Germinal center (tissue), 1 donor: ENCODE results near the gene TFDP2.

Experiments
- DNase-seq: peaks from one replicate; pipeline ENCODE4 v3.0.0; 2012; ENCODE audit warnings: mixed read lengths, low spot score

Gene TFDP2

GRCh38 chr3:141965471-141965870, 183.9 kb downstream of the TFDP2 start:
- no peak for DNase-seq

- no peak for DNase-seq
Observed at GRCh38 chr3:141963301-141963700, 186.0 kb downstream of the TFDP2 start.

GRCh38 chr3:141960731-141961130, 188.6 kb downstream of the TFDP2 start:
- DNase-seq = no peak

GRCh38 chr3:141959589-141960554, 189.5 kb downstream of the TFDP2 start:
- no peak for DNase-seq

- DNase-seq = no peak
Observed at GRCh38 chr3:141955175-141955574, 194.2 kb downstream of the TFDP2 start.

GRCh38 chr3:141952611-141953010, 196.7 kb downstream of the TFDP2 start:
- no peak for DNase-seq

DNA sequence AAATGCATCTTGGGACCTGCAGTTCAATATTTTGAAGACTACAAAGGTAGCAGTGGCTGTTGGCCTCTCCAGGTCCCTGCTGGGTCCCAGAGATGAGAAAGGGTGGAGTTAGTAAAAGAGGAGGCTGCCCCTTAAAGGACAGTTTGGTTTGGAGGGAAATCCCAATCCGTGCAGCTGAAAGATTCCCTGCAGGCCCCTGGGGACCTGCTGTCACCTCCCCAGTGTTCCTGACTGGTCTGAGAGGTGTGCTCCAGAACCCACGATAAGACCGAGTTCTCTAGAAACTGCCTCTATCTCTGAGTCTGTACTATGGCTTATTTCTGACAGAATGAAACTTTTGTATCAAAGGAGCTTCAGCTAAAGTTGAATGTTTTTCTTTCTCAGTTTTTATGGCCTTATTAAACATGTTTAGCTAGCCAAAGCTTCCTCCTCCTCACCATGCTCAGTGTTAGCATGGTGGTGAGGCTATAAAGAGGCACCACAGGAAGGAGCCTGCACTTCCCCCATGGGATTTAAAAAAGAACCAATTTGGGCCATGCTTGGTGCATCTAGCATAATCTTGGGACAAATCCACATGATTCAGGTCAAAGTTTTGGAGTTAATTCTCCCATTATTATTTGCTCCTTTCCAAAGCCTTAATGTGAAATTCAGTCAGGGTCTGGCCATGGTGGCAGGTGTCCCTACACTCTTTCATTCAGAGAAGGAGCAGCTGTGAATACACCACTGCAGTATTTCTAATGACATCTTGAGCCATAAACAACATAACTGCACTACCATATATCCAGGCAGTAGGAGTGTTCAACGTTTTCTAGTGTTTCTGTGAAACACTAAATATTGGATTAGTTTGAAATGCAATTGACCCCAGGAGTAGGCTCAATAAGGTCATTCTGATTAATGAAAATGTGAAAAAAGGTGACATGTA, 198.5 kb downstream of the TFDP2 start:
- no peak for DNase-seq

GRCh38 chr3:141949972-141950371, 199.4 kb downstream of the TFDP2 start:
- no peak for DNase-seq

DNA sequence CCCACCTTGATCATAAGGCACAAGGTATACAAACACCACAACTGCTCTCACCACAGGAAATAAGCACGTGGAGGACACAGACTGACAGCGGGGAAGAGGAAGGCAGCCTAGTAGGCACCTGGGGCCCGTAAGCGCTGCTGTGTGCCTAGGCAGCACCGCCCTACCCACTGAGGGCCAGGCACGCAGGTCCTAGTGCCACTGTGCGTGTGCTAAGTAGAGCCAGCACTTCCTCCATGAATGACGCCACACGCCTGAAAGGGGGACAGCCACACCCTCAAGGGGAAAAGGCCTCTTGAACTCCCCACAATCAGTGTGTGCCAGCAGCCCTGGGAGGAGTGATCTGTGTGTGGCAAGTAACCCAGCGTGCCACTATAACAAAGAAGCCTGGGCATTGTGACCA, 199.9 kb downstream of the TFDP2 start:
- DNase-seq = no peak

DNA sequence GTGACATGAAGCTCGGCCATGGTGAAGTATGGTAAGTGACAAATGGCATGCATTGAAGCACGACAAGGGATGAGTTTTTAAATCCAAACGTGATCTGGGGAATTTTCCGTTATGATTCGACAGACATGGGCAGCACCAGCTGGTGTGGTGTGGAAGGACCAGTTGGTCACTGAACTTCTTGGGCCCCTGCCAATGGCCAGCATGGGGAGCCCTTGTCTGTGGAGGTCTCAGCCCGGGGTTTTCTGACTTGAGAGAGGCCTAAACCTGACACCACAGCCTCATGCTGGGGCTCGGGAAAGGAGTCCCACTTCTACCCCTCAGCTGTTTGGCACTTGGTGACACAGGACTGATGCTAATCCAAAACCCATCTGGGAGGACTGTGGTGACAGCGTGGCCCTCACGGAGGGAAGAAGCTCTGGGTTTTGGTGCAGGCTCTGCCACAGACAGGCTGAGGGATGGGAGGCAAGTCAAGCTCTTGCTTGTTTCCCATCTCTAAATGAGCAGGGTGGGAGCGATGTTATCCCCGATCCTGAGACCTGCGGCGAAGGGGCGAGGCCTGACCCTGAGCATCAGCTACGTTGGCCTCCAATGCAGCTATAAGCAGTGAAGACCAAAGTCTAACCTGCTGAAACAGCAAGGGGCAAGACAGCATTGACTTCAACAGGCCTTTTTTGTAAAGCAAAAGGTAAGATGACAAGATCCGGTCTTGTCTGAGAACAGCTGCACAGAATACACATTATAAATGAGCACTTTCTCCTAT, 203.4 kb downstream of the TFDP2 start:
- DNase-seq = no peak

DNA sequence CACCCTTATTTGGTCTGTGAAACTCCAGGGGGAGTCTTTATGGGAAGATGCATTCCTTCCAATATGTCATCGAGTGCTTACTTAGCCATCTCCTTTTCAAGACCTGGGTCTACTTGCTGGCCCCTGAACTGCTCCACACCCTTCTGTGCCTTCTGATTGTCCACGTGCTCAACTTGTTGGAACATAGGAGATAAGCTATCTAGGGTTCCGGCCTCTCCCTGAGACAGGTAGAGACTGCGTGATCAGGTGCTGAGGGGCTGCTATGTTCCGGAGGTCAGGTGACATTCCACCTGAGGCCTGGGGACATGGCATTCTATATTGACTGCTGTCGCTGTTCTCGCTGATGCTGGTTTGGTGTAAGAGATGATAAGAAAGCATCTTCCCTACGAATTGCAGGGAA, 207.3 kb downstream of the TFDP2 start:
- DNase-seq = no peak

DNA sequence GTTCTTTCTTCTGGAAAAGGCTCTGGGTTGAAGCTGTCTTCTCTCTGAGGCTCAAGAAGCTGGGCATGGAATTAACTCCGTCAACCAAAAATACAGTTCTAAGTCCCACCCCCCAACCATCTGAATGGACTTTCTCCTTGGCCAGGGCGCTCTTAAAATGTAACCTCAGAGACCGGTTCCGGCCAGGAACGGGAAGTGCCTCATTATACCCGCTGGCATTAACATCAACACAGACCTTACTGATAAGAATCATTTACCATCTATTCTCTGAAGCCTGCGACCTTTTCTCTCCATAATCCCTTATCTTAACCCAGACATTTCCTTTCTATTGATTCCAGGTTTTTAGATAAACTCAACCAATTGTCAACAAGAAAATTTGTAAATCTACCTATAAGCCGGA, 208.3 kb downstream of the TFDP2 start:
- no peak for DNase-seq

DNA sequence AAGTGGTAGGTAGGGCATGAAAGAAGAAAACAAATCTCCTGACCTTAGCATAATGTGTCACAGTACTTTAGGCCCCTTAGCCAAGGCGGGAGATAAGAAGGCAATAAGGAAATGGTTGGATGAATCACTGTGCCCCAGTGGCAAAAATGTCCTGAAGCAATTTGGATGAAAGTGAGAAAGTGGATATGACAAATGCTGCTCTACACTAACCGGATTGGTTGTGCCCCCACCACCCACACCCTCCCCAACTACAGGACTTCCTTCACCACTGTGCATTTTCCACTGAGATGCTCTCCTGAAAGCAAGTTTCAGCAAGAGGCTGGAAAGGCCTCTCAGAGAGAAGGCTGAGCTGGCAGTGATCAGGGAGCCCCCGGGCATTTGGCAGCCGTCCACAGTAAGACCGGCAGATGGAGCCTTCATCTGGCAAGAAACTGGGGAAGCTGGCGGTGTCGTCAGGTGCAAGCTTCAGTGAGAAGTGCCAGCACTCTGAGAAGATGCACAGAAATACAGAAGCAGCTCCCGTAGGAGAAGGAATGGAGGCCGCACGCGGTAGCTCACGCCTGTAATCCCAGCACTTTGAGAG, 209.1 kb downstream of the TFDP2 start:
- no peak for DNase-seq

GRCh38 chr3:141939759-141940158, 209.6 kb downstream of the TFDP2 start:
- no peak for DNase-seq

GRCh38 chr3:141938011-141938500, 211.3 kb downstream of the TFDP2 start:
- no peak for DNase-seq

DNA sequence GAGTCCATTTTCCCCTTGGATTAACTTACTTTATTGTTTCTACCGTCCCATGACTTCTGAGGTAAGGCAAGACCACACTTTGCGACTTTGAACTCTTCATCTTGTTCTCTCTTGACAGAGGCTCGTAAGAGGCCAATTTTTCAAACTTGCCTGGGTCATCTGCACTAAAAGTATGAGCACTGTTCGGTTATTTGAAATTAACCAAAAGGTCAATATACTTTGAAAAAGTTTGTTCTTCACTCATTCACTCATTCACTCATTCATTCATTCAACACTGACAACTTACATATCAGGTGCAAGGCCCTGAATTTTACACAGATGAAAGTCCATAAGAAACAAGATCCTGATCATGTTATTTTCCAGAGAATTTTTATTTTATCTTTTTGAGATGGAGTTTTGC, 215.0 kb downstream of the TFDP2 start:
- DNase-seq = no peak

DNA sequence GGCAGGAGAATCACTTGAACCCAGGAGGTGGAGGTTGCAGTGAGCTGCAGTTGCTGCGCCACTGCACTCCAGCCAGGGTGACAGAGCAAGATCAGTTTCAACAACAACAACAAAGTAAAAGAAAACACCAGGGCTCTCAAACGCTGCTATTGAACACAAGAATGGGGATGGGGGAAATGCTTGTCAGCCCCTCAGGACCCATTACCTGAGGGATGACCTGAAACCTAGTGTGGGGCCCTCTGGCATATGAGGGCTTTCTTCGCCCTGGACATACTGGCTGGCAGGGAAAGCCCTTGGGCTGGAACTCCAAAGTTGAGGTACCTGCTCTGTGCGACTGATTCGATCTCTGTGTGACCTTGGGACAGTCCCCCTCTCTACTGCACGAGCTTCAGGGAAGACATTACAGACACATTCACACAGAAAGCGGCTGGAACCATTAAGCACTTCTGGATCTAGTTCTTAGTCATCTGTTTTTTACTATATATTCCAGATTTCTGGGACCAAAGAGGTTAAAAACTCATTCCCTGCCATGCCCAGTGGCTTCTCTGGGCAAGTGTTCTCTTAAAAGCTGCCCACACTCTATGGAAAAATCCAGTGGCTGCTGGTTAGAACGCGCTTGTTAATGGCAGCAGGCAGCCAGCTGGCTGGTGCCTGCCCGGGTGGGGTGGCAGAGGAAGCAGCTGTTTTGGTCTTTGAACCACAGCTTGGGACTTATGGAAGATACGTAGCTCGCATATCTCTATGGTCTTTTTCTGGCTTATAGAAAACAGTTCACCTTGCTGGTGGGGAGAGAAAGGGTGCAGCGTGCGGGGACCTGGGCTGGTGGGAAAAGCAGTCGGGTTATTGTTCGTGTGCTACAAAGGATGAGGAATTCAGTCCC, 215.7 kb downstream of the TFDP2 start:
- DNase-seq = no peak

GRCh38 chr3:141930801-141931200, 218.5 kb downstream of the TFDP2 start:
- DNase-seq = no peak

DNA sequence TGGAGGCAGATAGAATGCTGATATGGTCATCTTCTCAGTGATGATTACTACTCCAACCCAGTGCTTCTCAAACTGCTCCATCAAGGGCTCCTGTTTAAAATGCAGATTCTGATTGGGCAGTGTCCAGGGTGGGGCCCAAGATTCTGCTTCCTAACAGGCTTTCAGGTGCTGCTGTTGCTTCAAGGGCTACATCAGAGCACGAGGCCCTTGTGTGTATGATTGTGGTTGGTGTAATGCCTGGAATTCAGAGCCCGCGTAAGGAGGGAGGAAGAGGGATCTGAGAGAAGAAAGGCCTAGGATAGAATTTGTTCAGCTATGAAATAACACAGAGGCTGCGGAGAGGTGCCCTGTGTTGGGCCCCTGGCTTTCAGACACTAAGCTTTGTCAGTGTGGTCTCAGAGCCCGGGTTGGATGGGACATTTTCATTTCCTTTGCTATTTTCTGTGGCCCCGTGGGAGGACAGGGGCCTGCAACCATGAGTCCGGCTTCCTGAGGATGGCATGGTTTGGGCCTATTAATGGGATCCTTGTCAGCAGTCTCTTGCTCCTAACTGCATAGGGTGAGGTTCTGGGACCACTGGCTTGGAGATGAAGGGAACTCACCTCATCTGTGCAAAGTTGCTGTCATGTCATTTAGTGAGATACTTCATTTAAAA, 219.9 kb downstream of the TFDP2 start:
- DNase-seq = no peak
